MM.1S (cell line): ENCODE results near the gene TXNRD1.

Experiments used
- DNase-seq: peaks from one replicate; pipeline ENCODE4 v3.0.0-alpha.2; 2015
- H2AFZ ChIP-seq: fragments of 300-600 bp; sonication (generic); 2 replicates; pipeline ENCODE4 v1.6.0; 2016; ENCODE audit warnings: antibody characterized with exemption, low read length
- H3F3A ChIP-seq: fragments of 300-600 bp; sonication (generic); 2 replicates; pipeline ENCODE4 v1.6.1; 2016; ENCODE audit warnings: mild to moderate bottlenecking, antibody characterized with exemption, low read length, moderate library complexity, mixed read lengths; ENCODE audit not compliant: insufficient read depth
- H3K27ac ChIP-seq: fragments of 300-600 bp; sonication (generic); 2 replicates; pipeline ENCODE4 v1.5.1; 2016; ENCODE audit warnings: mild to moderate bottlenecking, low read length
- H3K27me3 ChIP-seq: fragments of 300-600 bp; sonication (generic); replicated peaks from 2 replicates; pipeline ENCODE4 v1.6.0; 2016; ENCODE audit warnings: low read length; ENCODE audit not compliant: insufficient read depth
- H3K36me3 ChIP-seq: fragments of 300-600 bp; sonication (generic); replicated peaks from 2 replicates; pipeline ENCODE4 v1.6.1; 2016; ENCODE audit warnings: mild to moderate bottlenecking, low read length, mixed read lengths; ENCODE audit not compliant: insufficient read depth
- H3K4me1 ChIP-seq: fragments of 300-600 bp; sonication (generic); 2 replicates; pipeline ENCODE4 v1.6.1; 2016; ENCODE audit warnings: low read length, mixed read lengths
- H3K4me2 ChIP-seq: fragments of 300-600 bp; sonication (generic); 2 replicates; pipeline ENCODE4 v1.6.0; 2016; ENCODE audit warnings: low read depth, low read length
- H3K4me3 ChIP-seq: fragments of 300-600 bp; sonication (generic); 2 replicates; pipeline ENCODE4 v1.5.1; 2016; ENCODE audit warnings: low read length, mixed read lengths
- H3K79me2 ChIP-seq: fragments of 300-600 bp; sonication (generic); 2 replicates; pipeline ENCODE4 v1.6.1; 2016; ENCODE audit warnings: mixed run types, low read length, mixed read lengths
- H3K9ac ChIP-seq: fragments of 300-600 bp; sonication (generic); 2 replicates; pipeline ENCODE4 v1.6.1; 2016; ENCODE audit warnings: low read length, mixed read lengths
- H3K9me2 ChIP-seq: fragments of 300-600 bp; sonication (generic); replicated peaks from 2 replicates; pipeline ENCODE4 v1.6.1; 2016; ENCODE audit warnings: mild to moderate bottlenecking, low read length, mixed read lengths; ENCODE audit not compliant: insufficient read depth
- H3K9me3 ChIP-seq: fragments of 300-600 bp; sonication (generic); replicated peaks from 2 replicates; pipeline ENCODE4 v1.6.1; 2016; ENCODE audit warnings: mild to moderate bottlenecking, low read length, mixed read lengths; ENCODE audit not compliant: insufficient read depth
- H4K20me1 ChIP-seq: fragments of 300-600 bp; sonication (generic); 2 replicates; pipeline ENCODE4 v1.6.1; 2016; ENCODE audit warnings: mild to moderate bottlenecking, low read length, moderate library complexity, mixed read lengths; ENCODE audit not compliant: insufficient read depth
- EZH2 ChIP-seq: fragments of 300-600 bp; sonication (generic); optimal IDR thresholded peaks from 2 replicates; pipeline ENCODE3; 2017; ENCODE audit warnings: low read depth, mild to moderate bottlenecking, antibody characterized with exemption, low read length, mixed read lengths
- EZH2phosphoT487 ChIP-seq: fragments of 300-600 bp; sonication (generic); IDR thresholded peaks from 2 replicates; pipeline ENCODE4 v1.6.1; 2018; ENCODE audit warnings: antibody characterized with exemption, low read length
- TF ChIP-seq, protein P1 (sequence below): fragments of 300-600 bp; sonication (generic); IDR thresholded peaks from 2 replicates; pipeline ENCODE4 v1.5.1; 2016; ENCODE audit warnings: antibody characterized with exemption, low read length, mixed read lengths

TXNRD1 gene

GRCh38 chr12:104220931-104221330 is 5.4 kb downstream of the TXNRD1 start:
- peaks cover 9% of the 10 kb centered on the region; the same call in 1 of the 2 replicates for H3K4me1 ChIP-seq
- no peak overlapping the region for H3K27ac ChIP-seq
- H3F3A ChIP-seq: no peaks in the 10 kb centered on the region
- no peak for TF ChIP-seq EZH2phosphoT487
- TF ChIP-seq, protein P1, sequence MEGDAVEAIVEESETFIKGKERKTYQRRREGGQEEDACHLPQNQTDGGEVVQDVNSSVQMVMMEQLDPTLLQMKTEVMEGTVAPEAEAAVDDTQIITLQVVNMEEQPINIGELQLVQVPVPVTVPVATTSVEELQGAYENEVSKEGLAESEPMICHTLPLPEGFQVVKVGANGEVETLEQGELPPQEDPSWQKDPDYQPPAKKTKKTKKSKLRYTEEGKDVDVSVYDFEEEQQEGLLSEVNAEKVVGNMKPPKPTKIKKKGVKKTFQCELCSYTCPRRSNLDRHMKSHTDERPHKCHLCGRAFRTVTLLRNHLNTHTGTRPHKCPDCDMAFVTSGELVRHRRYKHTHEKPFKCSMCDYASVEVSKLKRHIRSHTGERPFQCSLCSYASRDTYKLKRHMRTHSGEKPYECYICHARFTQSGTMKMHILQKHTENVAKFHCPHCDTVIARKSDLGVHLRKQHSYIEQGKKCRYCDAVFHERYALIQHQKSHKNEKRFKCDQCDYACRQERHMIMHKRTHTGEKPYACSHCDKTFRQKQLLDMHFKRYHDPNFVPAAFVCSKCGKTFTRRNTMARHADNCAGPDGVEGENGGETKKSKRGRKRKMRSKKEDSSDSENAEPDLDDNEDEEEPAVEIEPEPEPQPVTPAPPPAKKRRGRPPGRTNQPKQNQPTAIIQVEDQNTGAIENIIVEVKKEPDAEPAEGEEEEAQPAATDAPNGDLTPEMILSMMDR: no peak
- no peak for TF ChIP-seq EZH2
- no peaks in the 10 kb centered on the region for H3K79me2 ChIP-seq
- H4K20me1 ChIP-seq: no peaks in the 10 kb centered on the region
- no peak overlapping the region for H3K4me3 ChIP-seq
- no peaks in the 10 kb centered on the region for H3K9me2 ChIP-seq
- no peak overlapping the region for H2AFZ ChIP-seq
- H3K4me2 ChIP-seq: no peak overlapping the region
- H3K9me3 ChIP-seq: no peaks in the 10 kb centered on the region
- H3K9ac ChIP-seq: no peak overlapping the region
- no peaks in the 10 kb centered on the region for H3K27me3 ChIP-seq
- no peak for DNase-seq
- H3K36me3 ChIP-seq: no peaks in the 10 kb centered on the region

GRCh38 chr12:104222976-104223375 is 7.4 kb downstream of the TXNRD1 start:
- Histone ChIP-seq H3K9me3 (no peaks in the 10 kb centered on the region), H3K4me1 (peaks cover 9% of the 10 kb centered on the region; the same call in 1 of the 2 replicates), H3F3A (no peaks in the 10 kb centered on the region), H2AFZ (no peak overlapping the region), H3K27me3 (no peaks in the 10 kb centered on the region), H3K9ac (no peak overlapping the region), H3K4me2 (no peak overlapping the region), H4K20me1 (no peaks in the 10 kb centered on the region), H3K79me2 (no peaks in the 10 kb centered on the region), H3K9me2 (no peaks in the 10 kb centered on the region), H3K36me3 (no peaks in the 10 kb centered on the region), H3K27ac (no peak overlapping the region), H3K4me3 (no peak overlapping the region)
- no peak for DNase-seq
- TF ChIP-seq EZH2phosphoT487: no peak
- TF ChIP-seq EZH2: no peak
- TF ChIP-seq, protein P1: no peak

- no peak for DNase-seq
- TF ChIP-seq EZH2phosphoT487 (no peak), EZH2 (no peak)
- TF ChIP-seq, protein P1: no peak
Observed at GRCh38 chr12:104223712-104224111, 8.1 kb downstream of the TXNRD1 start.

More at GRCh38 chr12:104223712-104224111, 8.1 kb downstream of the TXNRD1 start:
- H2AFZ ChIP-seq: no peak overlapping the region
- H3K27me3 ChIP-seq: no peaks in the 10 kb centered on the region
- no peak overlapping the region for H3K9ac ChIP-seq
- H3K4me1 ChIP-seq: peaks cover 9% of the 10 kb centered on the region; the same call in 1 of the 2 replicates
- H3K4me3 ChIP-seq: no peak overlapping the region
- no peaks in the 10 kb centered on the region for H3K79me2 ChIP-seq
- no peak overlapping the region for H3K4me2 ChIP-seq
- no peak overlapping the region for H3K27ac ChIP-seq
- H3F3A ChIP-seq: no peaks in the 10 kb centered on the region
- H3K9me3 ChIP-seq: no peaks in the 10 kb centered on the region
- no peaks in the 10 kb centered on the region for H4K20me1 ChIP-seq
- no peaks in the 10 kb centered on the region for H3K9me2 ChIP-seq
- no peaks in the 10 kb centered on the region for H3K36me3 ChIP-seq
